ENCODE results near the gene LRRFIP1.
"Not testable (repeated sequence)": the region's sequence is repeated elsewhere in the genome, so short reads cannot be mapped to it uniquely, and the experiment has no call there.

The LRRFIP1 gene

DNA sequence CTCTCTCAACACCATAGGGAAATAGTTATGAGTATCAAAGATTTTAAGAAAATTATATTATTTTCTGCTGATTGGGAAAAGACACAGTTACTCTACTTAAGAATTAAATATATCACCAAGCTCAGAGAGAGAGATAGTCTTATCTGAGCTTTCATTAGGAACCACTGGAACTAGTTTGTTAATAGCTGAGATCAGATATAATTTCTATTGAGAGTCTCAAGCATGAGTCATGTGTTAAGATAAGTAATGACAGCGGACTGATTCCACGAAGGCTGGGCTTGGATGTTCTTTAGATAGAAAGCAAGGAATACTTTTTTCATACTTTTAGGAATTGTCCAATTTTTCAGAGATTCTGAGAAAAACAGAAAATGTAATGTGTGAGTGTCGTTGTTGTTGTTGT, 126.8 kb downstream of the LRRFIP1 start:
- no peak for DNase-seq

- DNase-seq: no peak
Measured at GRCh38 chr2:237754626-237755248, 127.3 kb downstream of the LRRFIP1 start.

DNA sequence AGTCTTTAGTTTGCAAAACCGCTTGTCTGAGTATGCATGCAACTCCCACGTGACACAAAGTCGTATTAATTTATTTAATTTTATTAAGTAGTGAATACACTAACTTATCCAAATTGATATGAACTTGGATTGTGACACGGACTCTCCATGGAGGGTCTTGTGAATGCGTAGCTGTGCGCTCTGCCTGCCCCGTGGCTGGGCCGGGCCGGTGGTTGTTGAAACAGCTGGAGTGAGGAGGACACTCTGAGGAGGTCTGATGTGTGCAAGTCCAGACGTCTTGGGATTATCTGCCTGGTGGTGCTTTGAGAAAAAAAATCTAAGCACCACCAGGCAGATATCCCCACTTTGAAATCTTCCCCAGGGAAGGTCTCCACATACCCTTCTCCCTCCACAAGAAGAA, 130.2 kb downstream of the LRRFIP1 start:
- no peak for DNase-seq

- no peak for DNase-seq
Measured at GRCh38 chr2:237758185-237758584, 130.8 kb downstream of the LRRFIP1 start.

- no peak for DNase-seq
Measured at GRCh38 chr2:237759176-237759575, 131.8 kb downstream of the LRRFIP1 start.

DNA sequence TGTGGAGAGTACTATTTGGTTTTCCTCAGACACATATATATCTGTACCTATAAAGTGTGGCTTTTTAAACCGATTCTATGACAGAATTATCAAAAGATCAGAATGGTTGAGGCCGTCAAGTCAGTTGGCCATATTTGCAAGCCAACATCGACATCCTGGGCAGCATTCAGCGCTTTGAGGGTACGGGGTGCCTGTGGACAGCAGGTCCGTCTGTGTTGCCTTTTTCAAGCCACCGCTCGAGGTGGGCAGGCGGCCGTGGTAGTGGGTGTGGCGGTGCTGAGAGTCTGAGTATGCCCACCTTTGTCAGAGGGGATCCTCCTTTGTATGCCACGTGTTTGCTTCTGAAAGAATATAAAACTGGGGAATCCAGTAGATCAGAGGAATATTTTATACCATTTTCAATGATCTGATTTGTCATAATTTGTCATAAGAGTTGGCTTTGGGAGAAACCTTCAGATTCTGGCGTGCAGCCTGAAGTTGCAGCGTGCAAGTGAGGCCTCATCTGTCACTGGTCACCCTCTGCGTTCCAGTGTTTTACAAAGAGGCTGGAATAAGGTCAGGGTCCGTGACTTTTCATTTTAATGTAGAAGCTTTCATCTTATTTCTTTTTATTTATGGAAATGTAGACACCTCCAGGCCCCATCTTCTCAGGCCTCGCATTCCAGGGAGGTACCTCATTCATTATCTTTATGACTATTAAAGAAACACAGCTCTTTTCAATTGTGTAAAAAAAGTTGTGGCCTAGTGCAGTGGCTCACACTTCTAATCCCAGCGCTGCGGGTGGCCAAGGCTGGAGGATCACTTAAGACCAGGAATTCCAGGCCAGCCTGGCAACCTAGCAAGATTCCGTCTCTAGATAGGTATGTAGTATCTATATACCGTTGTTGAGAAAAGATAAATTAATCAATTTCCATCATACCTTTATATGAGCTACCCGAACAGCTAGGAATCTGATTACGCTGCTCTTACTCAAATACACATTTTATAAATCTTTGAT, 133.4 kb downstream of the LRRFIP1 start:
- no peak for DNase-seq

- DNase-seq: not testable (repeated sequence)
Measured at GRCh38 chr2:237762291-237763182, 135.2 kb downstream of the LRRFIP1 start.

DNA sequence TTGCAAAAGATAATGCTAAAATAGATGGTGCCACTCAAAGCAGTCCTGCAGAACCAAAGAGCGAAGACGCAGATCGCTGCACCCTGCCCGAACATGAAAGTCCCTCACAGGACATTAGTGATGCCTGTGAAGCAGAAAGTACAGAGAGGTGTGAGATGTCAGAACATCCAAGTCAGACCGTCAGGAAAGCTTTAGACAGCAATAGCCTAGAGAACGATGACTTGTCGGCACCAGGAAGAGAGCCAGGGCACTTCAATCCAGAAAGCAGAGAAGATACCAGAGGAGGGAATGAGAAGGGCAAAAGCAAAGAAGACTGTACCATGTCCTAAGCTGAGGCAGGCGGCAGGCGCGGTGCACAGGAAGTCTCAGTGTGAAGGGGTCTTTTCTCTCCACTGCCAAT, 136.4 kb downstream of the LRRFIP1 start:
- no peak for DNase-seq

DNA sequence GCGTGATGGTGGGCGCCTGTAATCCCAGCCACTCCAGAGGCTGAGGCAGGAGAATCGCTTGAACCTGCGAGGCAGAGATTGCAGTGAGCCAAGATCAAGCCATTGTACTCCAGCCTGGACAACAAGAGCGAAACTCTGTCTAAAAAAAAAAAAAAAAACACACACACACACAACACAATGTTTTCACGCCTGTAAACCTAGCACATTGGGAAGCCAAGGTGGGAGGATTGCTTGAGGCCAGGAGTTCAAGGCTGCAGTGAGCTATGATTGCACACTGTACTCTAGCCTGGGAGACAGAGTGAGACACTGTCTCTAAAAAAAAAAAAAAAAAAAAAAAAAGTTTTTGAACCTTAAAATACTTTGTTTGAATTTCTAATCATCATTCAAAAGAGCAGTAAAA, 137.7 kb downstream of the LRRFIP1 start:
- not testable (repeated sequence) for DNase-seq

DNA sequence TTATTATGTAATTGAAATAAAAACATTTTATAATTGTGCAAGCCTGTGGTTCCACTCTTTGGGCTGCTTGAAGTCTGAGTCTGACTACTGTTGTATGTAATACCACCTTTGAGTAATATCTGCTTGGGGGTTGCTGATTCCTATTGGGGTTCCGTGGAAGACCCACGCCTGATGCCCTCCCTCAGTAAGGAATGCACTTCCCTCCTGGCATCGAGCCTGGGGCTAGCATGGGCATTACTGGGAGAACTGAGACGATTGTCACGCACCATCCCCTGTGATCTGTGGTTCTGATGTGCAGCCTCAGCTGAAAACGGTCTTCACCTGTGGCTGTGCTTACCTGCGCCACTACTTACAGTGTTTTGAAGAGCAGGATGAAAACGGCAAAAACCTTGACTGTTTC, 138.5 kb downstream of the LRRFIP1 start:
- DNase-seq: no peak

DNA sequence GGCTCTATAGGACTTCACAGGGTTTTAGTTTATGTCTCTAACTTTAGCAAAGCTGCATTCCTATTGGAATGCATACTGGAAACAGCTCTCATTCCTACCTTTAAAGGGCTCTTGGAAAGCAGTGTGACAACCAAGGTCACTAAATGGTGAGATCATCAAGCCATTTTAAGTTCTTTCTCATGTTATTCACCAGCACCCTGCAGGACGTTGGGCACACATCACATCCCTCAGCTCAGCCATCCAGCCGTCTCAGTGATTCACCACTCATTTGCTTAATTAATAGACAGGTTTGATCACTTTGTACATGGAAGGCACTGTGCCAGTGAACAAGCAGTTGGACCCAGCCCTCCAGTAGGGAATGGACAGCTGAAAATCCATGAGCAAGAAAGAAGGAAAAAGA, 139.0 kb downstream of the LRRFIP1 start:
- no peak for DNase-seq

DNA sequence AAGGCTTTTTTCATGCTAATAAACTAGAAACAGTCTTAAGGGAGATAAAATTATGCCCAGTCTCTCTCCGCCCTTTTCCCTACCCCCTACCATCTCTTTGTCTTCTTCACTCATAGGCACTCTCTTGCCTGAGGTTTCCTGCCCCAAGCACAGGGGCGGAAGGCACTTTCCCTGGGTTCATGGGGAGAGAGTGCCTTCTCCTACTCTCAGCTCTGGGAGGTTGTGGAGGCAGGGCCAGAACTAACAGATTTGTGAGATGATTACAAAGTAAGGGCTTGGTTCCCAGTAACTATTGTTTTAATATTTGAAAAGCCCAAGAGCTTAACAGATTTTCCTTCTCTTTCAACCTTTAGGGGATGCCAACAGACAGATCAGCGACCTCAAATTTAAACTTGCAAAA, 145.1 kb downstream of the LRRFIP1 start:
- DNase-seq: no peak

GRCh38 chr2:237773826-237774225, 146.4 kb downstream of the LRRFIP1 start:
- DNase-seq: no peak

DNA sequence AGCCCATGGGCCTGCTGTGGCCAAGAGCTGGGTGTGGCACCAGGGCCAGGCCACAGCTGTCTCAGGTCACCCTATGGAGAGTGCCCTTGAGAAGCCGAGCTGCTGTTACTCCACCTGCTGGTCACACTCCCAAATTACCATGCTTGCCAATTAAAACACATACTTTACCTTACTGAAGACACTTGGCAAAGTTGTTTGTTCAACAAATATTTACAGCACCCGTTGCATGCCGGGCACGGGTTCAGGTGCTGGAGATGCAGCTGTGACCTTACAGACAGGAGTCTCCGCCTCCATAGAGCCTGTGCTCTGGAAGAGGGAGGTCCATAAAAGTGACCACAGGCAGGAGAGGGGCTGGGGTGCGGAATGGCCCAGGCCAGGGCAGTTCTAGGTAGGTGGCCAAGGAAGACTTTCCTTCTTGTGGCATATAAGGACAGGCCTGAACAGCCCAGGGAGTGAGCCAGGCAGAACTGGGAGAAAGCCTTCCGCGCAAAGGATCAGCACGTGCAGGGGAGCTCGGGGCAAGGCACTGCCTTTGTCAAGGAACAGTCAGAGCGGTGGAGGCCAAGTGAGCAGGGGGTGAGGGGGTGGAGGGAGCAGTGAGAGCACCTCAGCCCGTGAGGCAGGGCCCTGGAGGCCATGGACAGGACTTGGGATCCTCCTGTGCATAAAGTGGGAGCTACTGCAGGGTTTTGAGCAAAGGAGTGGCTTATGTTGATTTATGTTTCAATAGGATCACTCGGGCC, 147.6 kb downstream of the LRRFIP1 start:
- DNase-seq: peak; percentile 20

GRCh38 chr2:237779521-237779920, 152.1 kb downstream of the LRRFIP1 start:
- DNase-seq: no peak

DNA sequence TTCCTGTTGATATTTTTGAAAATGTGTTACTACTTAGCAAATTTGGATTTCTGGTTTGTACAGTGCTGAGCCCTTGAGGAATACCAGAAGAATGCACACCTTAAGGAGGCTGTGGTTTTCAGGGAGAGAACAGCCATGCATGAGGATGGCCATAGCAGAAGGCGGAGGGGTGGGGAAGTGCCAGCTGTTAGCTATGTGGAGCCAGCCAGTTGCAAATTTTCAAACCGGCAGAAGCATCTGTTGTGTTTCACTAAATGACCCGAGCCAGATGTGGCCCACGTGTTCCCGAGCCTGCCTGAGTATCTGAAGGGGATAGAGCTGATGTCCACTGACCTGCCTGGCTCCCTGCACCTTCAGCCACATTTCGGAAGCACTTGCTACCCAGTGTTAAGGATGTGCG, 154.8 kb downstream of the LRRFIP1 start:
- no peak for DNase-seq

- DNase-seq: not testable (repeated sequence)
Measured at GRCh38 chr2:237783678-237784077, 156.3 kb downstream of the LRRFIP1 start.

GRCh38 chr2:237786936-237787335, 159.5 kb downstream of the LRRFIP1 start:
- no peak for DNase-seq

GRCh38 chr2:237790353-237790752, 163.0 kb downstream of the LRRFIP1 start:
- DNase-seq: no peak

DNA sequence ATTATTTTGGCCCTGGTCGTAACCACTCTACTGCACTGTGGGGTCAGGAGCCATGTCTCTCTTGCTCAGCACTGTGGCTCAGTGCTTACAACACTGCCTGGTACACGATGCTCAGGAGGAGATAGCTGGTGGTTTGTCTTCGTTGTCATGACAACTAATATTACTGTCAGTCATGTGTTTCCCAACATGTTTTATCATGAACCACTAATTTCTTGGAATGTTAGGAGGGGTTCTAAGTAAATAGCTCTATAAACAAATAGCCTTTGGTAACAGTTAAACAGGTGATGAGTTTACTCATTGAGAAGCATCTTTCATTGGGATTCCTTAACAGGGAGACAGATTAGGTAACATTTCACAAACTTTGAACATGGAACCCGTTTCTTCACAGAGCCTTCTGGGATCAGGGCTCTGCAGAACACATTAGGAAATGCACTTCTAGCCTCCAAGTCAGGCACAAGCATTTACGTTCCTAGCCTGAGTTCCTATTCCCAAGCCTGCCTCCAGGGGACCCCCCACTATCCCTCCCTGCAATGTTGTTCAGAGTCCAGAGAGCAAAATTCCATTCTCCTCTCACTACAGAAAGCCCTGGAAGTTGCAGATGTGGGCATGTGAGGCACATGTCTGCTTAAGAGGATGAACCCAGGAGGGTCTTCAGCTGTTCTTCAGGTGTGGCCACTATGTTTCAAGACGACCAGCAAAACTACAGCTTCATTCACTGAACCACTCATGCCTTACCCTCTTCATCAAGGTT, 164.8 kb downstream of the LRRFIP1 start:
- no peak for DNase-seq

- no peak for DNase-seq
Measured at GRCh38 chr2:237797253-237797652, 169.9 kb downstream of the LRRFIP1 start.

Data from KG1 (cell line).